Kidney (tissue), 14 donors: ENCODE measurements around the gene ESPNL. TPM values are rescaled to one million over a fixed set of nuclear protein-coding genes. Genes with fewer than 3 reads are reported as not detected.
A peak's percentile ranks its signal among the peaks of the same experiment; 100 is the strongest.
"Not testable (repeated sequence)": the region's sequence is repeated elsewhere in the genome, so short reads cannot be mapped to it uniquely, and the experiment has no call there.

ENCODE experiments used
- DNase-seq, 5 donors: peaks; one replicate each; pipeline ENCODE4 v3.0.0-alpha.2; 2013 to 2020
- FAIRE-seq: peaks from 2 replicates; lab custom pipeline; 2012; peaks lifted over from hg19 to GRCh38; lab: Jason Lieb, UNC
- H3K27ac ChIP-seq, 2 donors: one replicate each; pipeline ENCODE4 v1.7.0; 2013; ENCODE audit warnings: low read depth in 2 of 2, low read length in 2 of 2, inconsistent platforms in 1 of 2
- H3K27me3 ChIP-seq: one replicate; pipeline ENCODE4 v1.7.1; 2013; ENCODE audit warnings: low read length, inconsistent platforms; ENCODE audit not compliant: control insufficient read depth, insufficient read depth
- H3K36me3 ChIP-seq, 3 donors: one replicate each; pipeline versions ENCODE4 v1.7.0 to v1.7.1; 2013; ENCODE audit warnings: low read length in 3 of 3, control low read depth in 1 of 3, inconsistent platforms in 1 of 3; ENCODE audit not compliant: insufficient read depth in 3 of 3, control insufficient read depth in 2 of 3
- H3K4me1 ChIP-seq, 3 donors: one replicate each; pipeline versions ENCODE4 v1.7.0 to v1.7.1; 2013; ENCODE audit warnings: low read length in 3 of 3, inconsistent platforms in 1 of 3, low read depth in 1 of 3; ENCODE audit not compliant: control insufficient read depth in 2 of 3, insufficient read depth in 2 of 3
- H3K4me3 ChIP-seq, 3 donors: one replicate each; pipeline versions ENCODE4 v1.7.0 to v1.8.1; 2013; ENCODE audit warnings: low read length in 3 of 3, control low read depth in 1 of 3, inconsistent platforms in 1 of 3
- H3K9ac ChIP-seq, 3 donors: one replicate each; pipeline versions ENCODE4 v1.7.0 to v1.7.1; 2013; ENCODE audit warnings: low read length in 3 of 3, control low read depth in 1 of 3, inconsistent platforms in 1 of 3
- H3K9me3 ChIP-seq, 3 donors: one replicate each; pipeline versions ENCODE4 v1.7.0 to v1.7.1; 2013; ENCODE audit warnings: low read length in 3 of 3, control low read depth in 1 of 3, inconsistent platforms in 1 of 3; ENCODE audit not compliant: control insufficient read depth in 2 of 3, insufficient read depth in 1 of 3
- intact Hi-C: fragments of 100-400 bp; cut with DNase I; formaldehyde crosslinking; loops from one replicate; pipeline ENCODE4 v1.11.1; 2022
- polyA plus RNA-seq: library from polyadenylated mRNA; stranded (reverse); fragments of 350-450 nt; fragmentation: Illumina TruSeq; extraction: RNeasy Lipid Tissue Mini Kit (QIAGEN cat#74804); gene quantifications from one replicate; pipeline ENCODE4 v1.2.3, GENCODE V29; 2014; ENCODE audit warnings: low read depth, low replicate concordance; ENCODE audit not compliant: insufficient read depth
- total RNA-seq: library from RNA; stranded (reverse); fragmentation: NEBNext Ultra II Directional; extraction: Animal tissue kit (Norgen Biotek cat#: 25700); gene quantifications from one replicate; pipeline ENCODE4 v1.2.1, GENCODE V29; 2021
- TF ChIP-seq, protein P1 (sequence below): IDR thresholded peaks from 3 replicates; pipeline ENCODE4 v1.5.1; 2012; ENCODE audit warnings: mild to moderate bottlenecking, moderate library complexity, borderline replicate concordance; ENCODE audit not compliant: insufficient read depth; ENCODE audit errors: extremely low read depth
- donor health status: control.
- donor health status: control.
- donor health status: control.
- donor health status: control.
- donor health status: control.
- donor health status: DM: yes; HTN: yes; CAD: no.
- donor health status: Normal renal cell carcinoma (clear cell type).

Gene ESPNL
- total and polyA plus RNA-seq, 2 donors from 2014 or later: 0.28 to 2.7 TPM

DNA sequence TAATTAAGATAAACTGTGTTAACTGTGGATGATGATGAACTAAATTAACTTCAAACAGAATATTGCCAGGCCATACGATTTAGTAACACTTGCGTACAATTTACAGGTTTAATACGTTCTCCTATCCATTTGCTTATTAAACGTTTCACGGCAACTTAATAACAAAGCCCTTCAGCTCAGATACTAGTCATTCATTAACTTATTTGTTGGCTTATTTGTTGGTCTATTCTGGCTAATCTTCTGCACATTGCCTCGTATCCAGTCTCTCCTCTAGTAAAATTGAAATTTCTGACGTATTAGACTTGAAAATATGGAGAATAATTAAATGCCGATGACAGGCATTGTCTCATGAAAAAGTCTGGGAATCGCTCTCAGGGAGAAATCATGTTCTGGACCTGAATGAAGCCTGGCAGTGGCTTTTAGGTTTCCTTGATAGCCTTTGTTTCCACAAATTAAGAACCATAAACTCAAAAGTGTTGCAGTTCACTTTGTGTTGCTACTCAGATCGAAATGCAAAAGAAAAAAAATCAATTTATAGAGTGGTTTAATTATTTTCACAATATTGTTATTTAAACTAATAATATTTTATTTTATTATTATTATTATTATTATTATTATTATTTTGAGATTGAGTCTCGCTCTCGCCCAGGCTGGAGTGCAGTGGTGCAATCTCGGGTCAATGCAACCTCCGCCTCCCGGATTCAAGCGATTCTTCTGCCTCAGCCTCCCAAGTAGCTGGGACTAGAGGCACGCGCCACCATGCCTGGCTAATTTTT, 34.9 kb upstream of the ESPNL start:
- Histone ChIP-seq H3K27me3 (no peaks in the 10 kb centered on the region), H3K9ac (peak overlapping the region in 1 of 3 donors; percentile 53), H3K27ac (peak overlapping the region in 1 of 2 donors; percentile 20), H3K4me3 (peak overlapping the region in 2 of 3 donors; percentile 28 to 32), H3K36me3 (peaks cover 0 to 4% (median 0%) of the 10 kb centered on the region in 3 donors), H3K9me3 (no peaks in the 10 kb centered on the region), H3K4me1 (peaks cover 0 to 16% (median 9%) of the 10 kb centered on the region in 3 donors)
- TF ChIP-seq, protein P1, sequence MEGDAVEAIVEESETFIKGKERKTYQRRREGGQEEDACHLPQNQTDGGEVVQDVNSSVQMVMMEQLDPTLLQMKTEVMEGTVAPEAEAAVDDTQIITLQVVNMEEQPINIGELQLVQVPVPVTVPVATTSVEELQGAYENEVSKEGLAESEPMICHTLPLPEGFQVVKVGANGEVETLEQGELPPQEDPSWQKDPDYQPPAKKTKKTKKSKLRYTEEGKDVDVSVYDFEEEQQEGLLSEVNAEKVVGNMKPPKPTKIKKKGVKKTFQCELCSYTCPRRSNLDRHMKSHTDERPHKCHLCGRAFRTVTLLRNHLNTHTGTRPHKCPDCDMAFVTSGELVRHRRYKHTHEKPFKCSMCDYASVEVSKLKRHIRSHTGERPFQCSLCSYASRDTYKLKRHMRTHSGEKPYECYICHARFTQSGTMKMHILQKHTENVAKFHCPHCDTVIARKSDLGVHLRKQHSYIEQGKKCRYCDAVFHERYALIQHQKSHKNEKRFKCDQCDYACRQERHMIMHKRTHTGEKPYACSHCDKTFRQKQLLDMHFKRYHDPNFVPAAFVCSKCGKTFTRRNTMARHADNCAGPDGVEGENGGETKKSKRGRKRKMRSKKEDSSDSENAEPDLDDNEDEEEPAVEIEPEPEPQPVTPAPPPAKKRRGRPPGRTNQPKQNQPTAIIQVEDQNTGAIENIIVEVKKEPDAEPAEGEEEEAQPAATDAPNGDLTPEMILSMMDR: no peak
- FAIRE-seq (no peak), DNase-seq (peak in 2 of 5 donors; percentile 18 to 25)
- intact Hi-C loops: no loop called here

DNA sequence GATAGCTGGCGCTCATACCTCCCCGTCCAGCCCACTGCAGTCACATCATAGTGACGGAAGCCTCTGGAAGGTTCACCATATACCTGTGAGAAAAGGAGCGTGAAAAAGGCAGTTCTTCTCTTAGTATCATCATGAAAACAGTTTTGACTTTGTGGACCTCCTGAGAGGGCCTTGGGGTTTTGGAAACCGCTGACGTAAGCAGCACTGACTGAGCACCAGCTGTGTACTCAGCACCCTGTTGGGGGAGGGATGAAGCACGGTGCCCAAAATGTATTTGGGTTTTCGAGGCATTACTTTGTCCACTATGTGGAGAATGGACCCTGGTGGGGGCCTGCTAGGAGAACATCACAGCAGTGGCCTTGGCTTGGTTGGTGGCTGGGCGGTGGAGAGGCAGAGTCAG, 33.9 kb upstream of the ESPNL start:
- H3K27me3 ChIP-seq: no peaks in the 10 kb centered on the region
- intact Hi-C loops: no loop called here
- TF ChIP-seq, protein P1: no peak
- DNase-seq (no peak), FAIRE-seq (no peak)
- H3K9me3 ChIP-seq: no peaks in the 10 kb centered on the region
- peaks cover 0 to 4% (median 0%) of the 10 kb centered on the region in 3 donors for H3K36me3 ChIP-seq
- no peak overlapping the region for H3K4me3 ChIP-seq
- H3K4me1 ChIP-seq: peaks cover 0 to 16% (median 9%) of the 10 kb centered on the region in 3 donors
- no peak overlapping the region for H3K9ac ChIP-seq
- H3K27ac ChIP-seq: no peak overlapping the region

DNA sequence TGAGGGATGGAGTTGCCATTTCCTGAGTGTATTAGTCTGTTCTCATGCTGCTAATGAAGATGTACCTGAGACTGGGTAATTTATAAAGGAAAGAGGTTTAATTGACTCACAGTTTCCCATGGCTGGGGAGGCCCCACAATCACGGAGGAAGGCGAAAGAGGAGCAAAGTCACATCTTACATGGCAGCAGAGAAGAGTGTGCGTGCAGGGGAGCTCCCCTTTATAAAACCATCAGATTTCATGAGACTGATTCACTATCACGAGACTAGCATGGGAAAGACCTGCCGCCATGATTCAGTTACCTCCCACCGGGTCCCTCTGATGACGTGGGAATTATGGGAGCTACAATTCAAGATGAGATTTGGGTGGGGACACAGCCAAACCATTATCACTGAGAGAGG, 33.4 kb upstream of the ESPNL start:
- H3K27ac ChIP-seq, H3K4me3 ChIP-seq, H3K9me3 ChIP-seq, H3K36me3 ChIP-seq, intact Hi-C loops, FAIRE-seq, DNase-seq, H3K9ac ChIP-seq, H3K27me3 ChIP-seq: not testable (repeated sequence)
- H3K4me1 ChIP-seq: peaks cover 0 to 14% (median 9%) of the 10 kb centered on the region in 3 donors

DNA sequence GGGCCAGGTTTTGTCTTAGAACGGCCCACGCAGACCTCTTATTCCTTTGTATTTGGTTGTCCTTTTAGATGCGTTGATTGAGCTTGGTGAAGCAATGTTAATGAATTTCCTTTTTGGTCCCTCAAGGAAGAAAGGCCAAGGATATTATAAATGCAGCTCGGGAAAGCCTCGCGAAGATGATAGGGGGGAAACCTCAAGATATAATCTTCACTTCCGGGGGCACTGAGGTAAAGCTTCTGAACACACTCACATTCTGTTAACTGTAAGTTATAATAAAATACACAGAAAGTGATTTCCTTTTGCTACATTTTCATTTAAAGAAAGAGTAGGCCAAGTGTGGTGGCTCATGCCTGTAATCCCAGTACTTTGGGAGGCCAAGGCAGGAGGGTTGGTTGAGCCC, 32.2 kb upstream of the ESPNL start:
- no peak for DNase-seq
- no peaks in the 10 kb centered on the region for H3K27me3 ChIP-seq
- peaks cover 0 to 12% (median 9%) of the 10 kb centered on the region in 3 donors for H3K4me1 ChIP-seq
- H3K36me3 ChIP-seq: peaks cover 0 to 4% (median 3%) of the 10 kb centered on the region in 3 donors
- no peak for FAIRE-seq
- H3K9me3 ChIP-seq: peaks cover 0 to 2% (median 0%) of the 10 kb centered on the region in 3 donors
- H3K9ac ChIP-seq: no peak overlapping the region
- intact Hi-C loops: no loop called here
- H3K4me3 ChIP-seq: no peak overlapping the region
- H3K27ac ChIP-seq: no peak overlapping the region
- TF ChIP-seq, protein P1: no peak
